Left ventricle myocardium superior (tissue), 1 donor: ENCODE data around the gene SMARCB1. TPM values are rescaled to one million over a fixed set of nuclear protein-coding genes. Genes with fewer than 3 reads are reported as not detected.
A peak's percentile ranks its signal among the peaks of the same experiment; 100 is the strongest.

ENCODE experiments used
- ATAC-seq: fragments of 200-7000 bp; cut with Tn5 transposase; one replicate; pipeline ENCODE4 v1.9.1; 2020; ENCODE audit warnings: mild to moderate bottlenecking, moderate library complexity
- DNase-seq: peaks from one replicate; pipeline ENCODE4 v3.0.0-alpha.2; 2020
- intact Hi-C: fragments of 100-400 bp; cut with micrococcal nuclease; formaldehyde crosslinking; loops from one replicate; pipeline ENCODE4 v1.11.0; 2022
- total RNA-seq: library from RNA; stranded (reverse); fragmentation: NEBNext Ultra II Directional; extraction: Animal tissue kit (Norgen Biotek cat#: 25700); gene quantifications from one replicate; pipeline ENCODE4 v1.2.1, GENCODE V29; 2021
- donor health status: DM: no; HTN: yes; CAD: no; lungs with severe emphysema.

Gene SMARCB1
- total RNA-seq, 1 donor from 2014 or later, result 48.5 TPM

- intact Hi-C loops, result no loop called here
- no peak for ATAC-seq
- no peak for DNase-seq
Observed at GRCh38 chr22:23791738-23792645, 5.2 kb downstream of the SMARCB1 start.

DNA sequence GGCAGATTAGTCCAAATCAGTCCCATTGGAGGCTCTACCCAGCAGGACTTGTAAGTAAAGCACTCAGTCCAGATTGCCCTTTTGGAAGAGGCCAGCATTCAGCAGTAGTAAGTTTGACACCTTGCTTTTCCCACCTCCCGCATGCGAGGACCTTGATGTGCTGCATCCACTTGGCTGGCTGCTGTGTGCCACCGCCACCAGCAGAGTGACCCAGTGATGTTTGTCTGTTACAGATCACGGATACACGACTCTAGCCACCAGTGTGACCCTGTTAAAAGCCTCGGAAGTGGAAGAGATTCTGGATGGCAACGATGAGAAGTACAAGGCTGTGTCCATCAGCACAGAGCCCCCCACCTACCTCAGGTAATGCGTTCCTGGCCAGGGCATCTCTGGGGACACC lies 6.6 kb downstream of the SMARCB1 start:
- DNase-seq (no peak), ATAC-seq (no peak)
- intact Hi-C loops, result no loop called here

- ATAC-seq, result no peak
- intact Hi-C loops, result no loop called here
Observed at GRCh38 chr22:23796461-23796860, 9.7 kb downstream of the SMARCB1 start.

GRCh38 chr22:23800297-23801237 lies 13.8 kb downstream of the SMARCB1 start:
- intact Hi-C loops, result no loop called here
- DNase-seq (no peak), ATAC-seq (no peak)

More at GRCh38 chr22:23796461-23796860, 9.7 kb downstream of the SMARCB1 start:
- no peak for DNase-seq

- intact Hi-C loops, result no loop called here
- no peak for ATAC-seq
- DNase-seq, result no peak
Observed at GRCh38 chr22:23801238-23801821, 14.6 kb downstream of the SMARCB1 start.

DNA sequence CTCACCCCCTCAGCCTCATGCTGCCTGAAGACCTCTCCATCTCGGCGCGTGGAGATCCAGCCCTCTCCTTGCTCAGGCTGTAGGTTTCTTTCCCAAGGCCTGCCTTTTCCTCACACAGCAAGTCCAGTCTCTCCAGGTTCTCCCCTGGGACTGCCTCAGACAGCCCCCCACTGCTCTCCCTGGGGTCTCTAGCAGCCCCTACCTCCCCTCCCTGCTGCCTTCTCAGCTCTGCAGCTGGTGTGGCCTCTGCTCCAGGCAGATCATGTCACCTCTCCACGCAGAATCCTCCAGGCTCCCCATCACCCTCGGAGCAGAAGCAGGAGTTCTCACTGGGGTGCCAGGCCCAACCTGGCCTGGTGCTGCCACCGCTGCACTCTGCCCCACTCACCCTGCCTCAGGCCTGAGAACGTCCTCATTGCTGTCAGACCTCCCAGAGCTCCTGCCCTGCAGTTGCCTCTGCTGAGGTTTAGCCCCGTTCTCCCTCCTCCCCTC lies 15.2 kb downstream of the SMARCB1 start:
- DNase-seq (no peak), ATAC-seq (no peak)
- intact Hi-C loops, result no loop called here

GRCh38 chr22:23803001-23803819 lies 16.4 kb downstream of the SMARCB1 start:
- intact Hi-C loops, result no loop called here
- ATAC-seq (no peak), DNase-seq (no peak)

GRCh38 chr22:23804781-23805291 lies 18.1 kb downstream of the SMARCB1 start:
- intact Hi-C loops, result no loop called here
- ATAC-seq (peak; percentile 19), DNase-seq (no peak)

GRCh38 chr22:23806837-23807236 lies 20.1 kb downstream of the SMARCB1 start:
- no peak for ATAC-seq
- intact Hi-C loops, result no loop called here
- DNase-seq, result no peak

GRCh38 chr22:23812378-23812777 lies 25.6 kb downstream of the SMARCB1 start:
- intact Hi-C loops, result no loop called here
- no peak for DNase-seq
- no peak for ATAC-seq

GRCh38 chr22:23815541-23816155 lies 28.9 kb downstream of the SMARCB1 start:
- DNase-seq, result no peak
- peak; percentile 6 for ATAC-seq
- intact Hi-C loops, result no loop called here

- intact Hi-C loops, result no loop called here
- peak; percentile 96 for ATAC-seq
- peak; percentile 81 for DNase-seq
Observed at GRCh38 chr22:23816156-23816976, 29.6 kb downstream of the SMARCB1 start.

GRCh38 chr22:23817146-23817545 lies 30.4 kb downstream of the SMARCB1 start:
- intact Hi-C loops, result no loop called here
- no peak for ATAC-seq
- DNase-seq, result no peak

DNA sequence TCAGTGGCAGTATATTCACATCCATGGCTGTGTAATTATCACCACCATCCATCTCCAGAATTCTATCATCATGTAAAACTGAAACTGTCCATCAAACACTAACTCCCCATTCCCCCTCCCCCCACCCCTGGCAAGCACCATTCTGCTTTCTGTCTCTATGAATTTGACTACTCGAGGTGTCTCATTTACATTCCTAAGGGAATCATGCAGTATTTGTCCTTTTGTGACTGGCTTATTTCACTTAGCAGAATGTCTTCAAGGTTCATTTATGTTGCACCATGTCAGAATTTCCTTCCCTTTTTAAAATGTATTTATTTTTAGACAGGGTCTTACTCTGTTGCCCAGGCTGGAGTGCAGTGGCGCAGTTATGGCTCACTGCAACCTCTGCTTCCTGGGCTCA lies 31.8 kb downstream of the SMARCB1 start:
- intact Hi-C loops, result no loop called here
- ATAC-seq, result no peak
- DNase-seq, result no peak

DNA sequence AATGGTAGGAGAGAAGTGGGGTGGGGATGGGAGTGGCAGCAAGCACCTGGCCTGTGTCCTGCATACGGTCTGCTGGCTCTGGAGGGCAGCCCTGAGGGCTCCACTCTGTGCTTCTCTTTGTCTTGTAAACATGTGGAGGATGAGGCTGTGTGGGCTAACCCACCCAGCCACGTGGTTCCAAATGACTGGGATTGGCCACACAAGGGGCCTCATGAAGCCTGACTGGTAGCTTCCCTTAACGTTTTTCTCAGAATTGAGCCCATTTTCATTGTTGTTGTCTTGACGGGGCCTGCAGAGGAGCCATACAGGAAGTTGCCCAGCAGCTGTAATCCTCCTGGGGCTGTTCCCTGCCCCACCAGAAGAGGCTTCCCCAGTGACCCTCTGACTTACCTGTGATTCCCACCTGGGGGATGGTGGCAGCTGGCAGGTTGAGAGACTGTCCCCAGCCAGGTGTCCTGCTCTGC lies 34.0 kb downstream of the SMARCB1 start:
- DNase-seq (peak; percentile 18), ATAC-seq (no peak)
- intact Hi-C loops, result no loop called here

DNA sequence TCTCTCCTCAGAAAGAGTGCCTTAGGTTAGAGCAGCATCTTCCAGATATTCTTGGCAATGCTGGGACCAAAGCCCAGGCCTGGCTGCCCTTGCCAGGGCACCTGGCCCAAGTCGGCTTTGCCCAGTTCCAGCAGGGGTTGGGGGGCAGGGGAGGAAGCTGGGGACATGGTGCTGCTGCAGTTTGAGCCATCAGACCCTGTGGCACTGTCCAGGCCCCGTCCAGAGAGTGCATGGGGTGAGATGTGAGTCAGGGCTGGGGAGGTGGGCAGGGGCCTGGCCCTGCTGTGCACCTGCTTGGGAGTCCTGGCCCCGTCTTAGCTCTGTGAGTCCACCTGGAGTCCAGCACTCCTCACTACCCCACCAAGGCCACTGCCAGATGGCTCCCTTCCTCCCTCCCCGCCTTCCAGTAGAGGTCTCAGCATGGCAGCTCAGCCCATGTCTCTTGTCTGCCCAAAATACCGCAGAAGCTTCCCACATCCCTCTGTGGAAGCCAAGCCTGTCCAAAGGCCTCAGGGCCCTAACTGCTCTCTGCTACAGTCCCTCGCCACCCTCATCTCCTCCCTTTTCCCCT lies 35.4 kb downstream of the SMARCB1 start:
- ATAC-seq, result peak; percentile 61
- peak; percentile 56 for DNase-seq
- intact Hi-C loops, result no loop called here

DNA sequence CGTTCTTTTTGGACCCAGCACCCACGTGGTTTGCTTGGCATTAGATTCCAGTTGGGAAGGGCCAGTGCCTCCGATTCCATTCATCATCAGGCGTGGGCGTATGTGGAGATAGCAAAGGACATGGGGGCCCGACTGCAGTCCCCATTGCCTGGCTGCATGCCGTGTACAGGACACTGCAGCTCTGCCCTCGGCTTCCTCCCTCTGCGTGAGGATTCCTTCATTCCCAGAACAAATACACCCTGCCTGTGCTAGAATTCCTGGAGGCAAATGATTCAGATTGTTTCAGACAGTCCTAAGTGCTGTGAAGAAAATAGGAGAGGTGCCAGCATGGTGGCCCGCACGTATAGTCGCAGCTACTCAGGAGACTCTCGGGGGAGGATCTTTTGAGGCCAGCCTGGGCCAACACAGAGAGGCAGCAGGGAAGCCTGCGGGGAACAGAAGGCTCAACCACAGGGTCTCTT lies 36.6 kb downstream of the SMARCB1 start:
- peak; percentile 51 for DNase-seq
- intact Hi-C loops, result no loop called here
- ATAC-seq, result peak; percentile 44
